ENCODE measurements around the gene POLG2. TPM values are rescaled to one million over a fixed set of nuclear protein-coding genes. Genes with fewer than 3 reads are reported as not detected.
A peak's percentile ranks its signal among the peaks of the same experiment; 100 is the strongest.
"Not testable (repeated sequence)": the region's sequence is repeated elsewhere in the genome, so short reads cannot be mapped to it uniquely, and the experiment has no call there.

The POLG2 gene
- total RNA-seq, 1 experiment from 2014 or later, result 11.8 TPM

- peak; percentile 25 for DNase-seq (ENCODE audit: low spot score)
These were observed 54.9 kb downstream of the POLG2 start for GRCh38 chr17:64441772-64442540.

- DNase-seq (ENCODE audit: low spot score), result no peak
These were observed 56.9 kb downstream of the POLG2 start for GRCh38 chr17:64439956-64440355.

GRCh38 chr17:64439521-64439920, 57.3 kb downstream of the POLG2 start:
- DNase-seq (ENCODE audit: low spot score), result not testable (repeated sequence)

- DNase-seq (ENCODE audit: low spot score), result no peak
These were observed 58.8 kb downstream of the POLG2 start for GRCh38 chr17:64437944-64438525.

- no peak for DNase-seq (ENCODE audit: low spot score)
These were observed 65.3 kb downstream of the POLG2 start for GRCh38 chr17:64431534-64431933.

GRCh38 chr17:64430036-64430435, 66.8 kb downstream of the POLG2 start:
- not testable (repeated sequence) for DNase-seq (ENCODE audit: low spot score)

- DNase-seq (ENCODE audit: low spot score), result no peak
These were observed 68.4 kb downstream of the POLG2 start for GRCh38 chr17:64428406-64428805.

Other genes with a start within 250 kb of the POLG2 start
- 11.1 and 11.7 TPM in 2 replicates for gene TEX2, start 233.8 kb downstream of the POLG2 start, total RNA-seq (2014; rRNA removed; shearing (Covaris generic))
- gene PECAM1, start 106.2 kb downstream of the POLG2 start, total RNA-seq (2014; rRNA removed; shearing (Covaris generic)), result 0.06 and 0.85 TPM in 2 replicates
- 20.3 and 24.8 TPM in 2 replicates for gene MILR1, start 47.9 kb downstream of the POLG2 start, total RNA-seq (2014; rRNA removed; shearing (Covaris generic))
- gene DDX5, start 9.2 kb upstream of the POLG2 start, total RNA-seq (2014; rRNA removed; shearing (Covaris generic)), result 217 TPM in 2 replicates
- 23.3 and 24.6 TPM in 2 replicates for gene CEP95, start 9.9 kb upstream of the POLG2 start, total RNA-seq (2014; rRNA removed; shearing (Covaris generic))
- gene SMURF2, start 165.3 kb upstream of the POLG2 start, total RNA-seq (2014; rRNA removed; shearing (Covaris generic)), result 51.9 and 56.3 TPM in 2 replicates